ENCODE data around the gene DOCK3.
"Not testable (repeated sequence)": the region's sequence is repeated elsewhere in the genome, so short reads cannot be mapped to it uniquely, and the experiment has no call there.

Gene DOCK3

GRCh38 chr3:50652709-50653108 is 22.0 kb upstream of the DOCK3 start:
- no peak for DNase-seq

GRCh38 chr3:50653937-50654595 is 20.7 kb upstream of the DOCK3 start:
- no peak for DNase-seq

GRCh38 chr3:50655009-50655830 is 19.5 kb upstream of the DOCK3 start:
- peak; percentile 52 for DNase-seq

GRCh38 chr3:50656417-50657195 is 18.1 kb upstream of the DOCK3 start:
- no peak for DNase-seq

GRCh38 chr3:50657407-50657806 is 17.3 kb upstream of the DOCK3 start:
- no peak for DNase-seq

- DNase-seq: no peak
Measured at GRCh38 chr3:50657816-50658215, 16.9 kb upstream of the DOCK3 start.

- DNase-seq: no peak
Measured at GRCh38 chr3:50658416-50658815, 16.3 kb upstream of the DOCK3 start.

GRCh38 chr3:50658831-50659230 is 15.9 kb upstream of the DOCK3 start:
- no peak for DNase-seq

- DNase-seq: no peak
Measured at GRCh38 chr3:50660386-50660785, 14.3 kb upstream of the DOCK3 start.

GRCh38 chr3:50661321-50661837 is 13.3 kb upstream of the DOCK3 start:
- DNase-seq: no peak

- DNase-seq: no peak
Measured at GRCh38 chr3:50662408-50662807, 12.3 kb upstream of the DOCK3 start.

GRCh38 chr3:50665081-50665840 is 9.5 kb upstream of the DOCK3 start:
- DNase-seq: peak; percentile 74

- not testable (repeated sequence) for DNase-seq
Measured at GRCh38 chr3:50665841-50666115, 8.9 kb upstream of the DOCK3 start.

- peak; percentile 42 for DNase-seq
Measured at GRCh38 chr3:50666837-50667236, 7.9 kb upstream of the DOCK3 start.

- no peak for DNase-seq
Measured at GRCh38 chr3:50671331-50671730, 3.4 kb upstream of the DOCK3 start.

- DNase-seq: no peak
Measured at GRCh38 chr3:50672656-50673055, 2.1 kb upstream of the DOCK3 start.

- peak; percentile 57 for DNase-seq
Measured at GRCh38 chr3:50673931-50674330, 796 bp upstream of the DOCK3 start.

GRCh38 chr3:50675179-50676030 is 678 bp downstream of the DOCK3 start:
- peak; percentile 46 for DNase-seq

- DNase-seq: no peak
Measured at GRCh38 chr3:50676031-50676705, 1.4 kb downstream of the DOCK3 start.

- DNase-seq: no peak
Measured at GRCh38 chr3:50687127-50687751, 12.5 kb downstream of the DOCK3 start.

- DNase-seq: no peak
Measured at GRCh38 chr3:50687916-50688315, 13.2 kb downstream of the DOCK3 start.

All from suppressor macrophage treated with lipopolysaccharide for 4 hours (primary cell).